GM10847 (cell line): ENCODE results near the gene CARD6.

Experiments used
- POLR2A ChIP-seq: IDR thresholded peaks from 2 replicates; pipeline ENCODE4 v1.6.1; 2011; ENCODE audit not compliant: insufficient read length; ENCODE audit errors: extremely low read depth

CARD6 gene, protein sequence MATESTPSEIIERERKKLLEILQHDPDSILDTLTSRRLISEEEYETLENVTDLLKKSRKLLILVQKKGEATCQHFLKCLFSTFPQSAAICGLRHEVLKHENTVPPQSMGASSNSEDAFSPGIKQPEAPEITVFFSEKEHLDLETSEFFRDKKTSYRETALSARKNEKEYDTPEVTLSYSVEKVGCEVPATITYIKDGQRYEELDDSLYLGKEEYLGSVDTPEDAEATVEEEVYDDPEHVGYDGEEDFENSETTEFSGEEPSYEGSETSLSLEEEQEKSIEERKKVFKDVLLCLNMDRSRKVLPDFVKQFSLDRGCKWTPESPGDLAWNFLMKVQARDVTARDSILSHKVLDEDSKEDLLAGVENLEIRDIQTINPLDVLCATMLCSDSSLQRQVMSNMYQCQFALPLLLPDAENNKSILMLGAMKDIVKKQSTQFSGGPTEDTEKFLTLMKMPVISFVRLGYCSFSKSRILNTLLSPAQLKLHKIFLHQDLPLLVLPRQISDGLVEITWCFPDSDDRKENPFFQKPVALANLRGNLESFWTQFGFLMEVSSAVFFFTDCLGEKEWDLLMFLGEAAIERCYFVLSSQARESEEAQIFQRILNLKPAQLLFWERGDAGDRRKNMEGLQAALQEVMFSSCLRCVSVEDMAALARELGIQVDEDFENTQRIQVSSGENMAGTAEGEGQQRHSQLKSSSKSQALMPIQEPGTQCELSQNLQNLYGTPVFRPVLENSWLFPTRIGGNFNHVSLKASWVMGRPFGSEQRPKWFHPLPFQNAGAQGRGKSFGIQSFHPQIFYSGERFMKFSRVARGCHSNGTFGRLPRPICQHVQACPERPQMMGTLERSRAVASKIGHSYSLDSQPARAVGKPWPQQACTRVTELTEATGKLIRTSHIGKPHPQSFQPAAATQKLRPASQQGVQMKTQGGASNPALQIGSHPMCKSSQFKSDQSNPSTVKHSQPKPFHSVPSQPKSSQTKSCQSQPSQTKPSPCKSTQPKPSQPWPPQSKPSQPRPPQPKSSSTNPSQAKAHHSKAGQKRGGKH

GRCh38 chr5:40841068-40841805 is at the start of gene CARD6:
CARD6 (plus strand) TSS chr5:40841367; CDS start chr5:40841383, 16 bp downstream.
- no peak for TF ChIP-seq POLR2A

- TF ChIP-seq POLR2A: no peak
These were observed 49.4 kb upstream of the CARD6 start for GRCh38 chr5:40791715-40792139.

- TF ChIP-seq POLR2A: no peak
These were observed 44.7 kb upstream of the CARD6 start for GRCh38 chr5:40796487-40796889.

DNA sequence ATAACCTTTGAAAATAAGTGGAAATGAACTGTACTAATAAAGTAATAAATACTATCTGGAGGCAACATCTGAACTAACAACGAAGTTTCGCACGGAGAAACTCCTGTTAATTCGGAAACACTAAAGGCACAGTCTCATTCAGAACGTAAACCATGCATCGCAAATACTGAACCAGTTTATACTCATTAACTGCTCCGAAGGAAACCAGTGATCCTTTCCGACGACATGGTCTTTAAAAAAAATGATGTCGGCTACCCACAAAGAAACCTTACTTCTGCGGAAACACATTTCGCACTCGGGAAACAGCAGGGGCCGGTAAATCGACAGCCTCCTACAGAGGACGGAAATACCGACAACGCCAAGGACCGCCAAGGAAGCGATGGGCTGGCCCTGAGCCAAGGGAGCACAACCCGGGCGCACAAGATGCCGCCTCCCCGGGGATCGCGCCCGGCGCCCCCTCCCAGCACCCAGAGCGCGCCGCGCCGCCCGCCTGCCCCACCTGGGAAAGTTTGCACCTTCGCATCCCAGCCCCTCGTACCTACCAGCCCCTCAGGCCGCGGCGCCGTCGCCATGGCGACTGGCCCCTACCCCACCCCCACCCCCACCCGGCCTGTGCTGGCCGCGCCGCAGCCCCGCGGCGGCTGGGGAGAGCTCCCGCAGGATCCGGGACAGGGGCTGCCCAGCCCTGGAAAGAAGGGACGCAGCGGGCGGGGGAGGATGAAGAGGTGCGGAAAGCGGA is 43.7 kb upstream of the CARD6 start:
- TF ChIP-seq POLR2A: no peak

DNA sequence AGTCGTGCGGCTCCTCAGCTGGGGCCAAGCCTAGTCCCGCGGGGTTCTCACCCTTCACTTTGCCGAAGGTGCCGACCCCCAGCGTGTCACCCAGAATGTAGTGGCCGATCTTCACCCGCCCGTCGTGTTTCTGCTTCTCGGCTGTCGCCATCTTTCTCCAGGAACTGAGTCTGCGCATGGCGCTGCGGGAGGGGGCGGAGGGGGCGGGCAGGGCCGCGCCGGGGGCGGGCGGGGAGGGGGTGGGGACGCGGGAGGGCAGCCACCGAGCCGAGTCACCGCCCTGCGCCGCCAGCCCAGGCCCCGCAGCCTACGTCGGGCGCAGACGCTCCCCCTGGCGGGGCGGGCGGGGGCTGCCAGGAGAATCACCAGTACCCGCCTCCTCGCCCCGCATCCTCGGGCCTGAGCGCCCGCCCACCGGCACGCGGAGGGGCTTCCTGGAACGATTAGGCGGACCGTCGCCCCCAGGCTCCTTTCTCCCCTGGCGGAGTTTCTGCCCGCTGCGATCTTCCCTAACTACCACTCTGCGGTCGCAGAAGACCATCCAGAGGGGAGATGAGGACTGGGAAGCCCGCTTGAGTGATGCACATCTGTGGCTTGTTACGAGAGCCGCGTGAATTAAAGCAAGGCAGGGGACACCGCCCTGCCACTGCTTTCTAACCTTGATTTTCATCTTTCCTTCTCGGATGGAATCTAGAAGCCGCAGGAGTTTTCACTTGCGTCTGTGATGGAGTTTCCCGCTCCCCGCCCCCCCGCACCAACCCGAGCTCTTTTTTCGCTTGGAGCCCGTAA is 43.0 kb upstream of the CARD6 start, which contains the start of gene PRKAA1:
Gene PRKAA1 (minus strand): TSS at position 363 of the 789 bp plus-strand sequence. CDS start 185 bp downstream, at position 178.
- TF ChIP-seq POLR2A: peak; percentile 56

DNA sequence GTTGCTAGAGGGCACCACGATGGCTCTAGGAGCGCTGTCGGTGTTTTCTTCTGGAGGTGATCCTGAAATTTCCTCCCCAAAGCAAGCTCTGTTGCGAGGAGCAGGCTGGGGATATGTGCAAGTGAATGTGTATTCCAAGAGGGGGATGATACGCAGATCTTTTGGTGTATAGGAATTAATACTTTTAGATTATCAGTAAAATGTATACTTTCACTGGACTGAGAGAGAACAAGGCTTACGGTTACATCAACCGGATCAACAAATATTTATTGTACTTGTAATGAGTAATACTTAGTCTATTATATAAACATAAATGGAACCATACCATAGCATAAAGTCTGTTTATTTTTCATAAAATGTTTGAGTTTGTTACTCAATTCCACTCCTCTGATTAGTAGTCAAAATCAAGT is 42.4 kb upstream of the CARD6 start:
- TF ChIP-seq POLR2A: no peak

GRCh38 chr5:40799258-40799657 is 41.9 kb upstream of the CARD6 start:
- no peak for TF ChIP-seq POLR2A

DNA sequence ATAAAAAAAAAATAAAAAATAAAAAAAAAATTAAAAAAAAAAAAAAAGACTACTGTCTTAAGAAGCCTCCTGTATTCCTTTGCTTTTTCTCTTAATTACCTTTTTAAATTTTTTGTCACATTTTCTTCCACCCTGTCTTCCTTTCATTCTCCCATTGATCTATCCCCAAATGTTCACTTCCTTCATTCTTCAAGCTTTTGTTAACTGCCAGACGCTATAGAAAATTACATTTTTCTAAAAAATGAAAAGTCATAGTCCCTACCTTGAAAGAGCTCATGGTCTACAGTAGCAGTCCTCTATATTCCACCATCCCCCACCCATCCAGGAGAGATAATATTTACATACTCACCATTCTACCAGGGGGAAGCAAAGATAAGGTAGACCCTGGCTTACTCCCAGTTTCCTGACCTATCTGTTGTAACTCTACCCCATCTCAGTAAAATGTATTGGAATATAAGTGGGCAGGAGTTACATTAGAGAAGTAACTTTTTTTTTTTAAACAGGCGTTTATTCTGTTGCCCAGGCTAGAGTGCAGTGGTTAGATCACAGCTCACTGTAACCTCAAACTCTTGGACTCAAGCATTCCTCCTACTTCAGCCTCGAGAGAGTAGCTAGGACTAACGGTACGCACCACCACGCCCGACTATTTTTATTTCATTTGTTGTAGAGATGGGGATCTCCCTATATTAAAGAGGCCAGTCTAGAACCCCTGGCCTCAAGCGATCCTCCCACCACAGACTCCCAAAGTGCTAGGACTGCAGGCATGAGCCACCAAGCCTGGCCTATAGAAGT is 39.2 kb upstream of the CARD6 start:
- TF ChIP-seq POLR2A: no peak

- no peak for TF ChIP-seq POLR2A
These were observed 29.0 kb upstream of the CARD6 start for GRCh38 chr5:40812125-40812524.

GRCh38 chr5:40813698-40814281 is 27.4 kb upstream of the CARD6 start:
- no peak for TF ChIP-seq POLR2A

DNA sequence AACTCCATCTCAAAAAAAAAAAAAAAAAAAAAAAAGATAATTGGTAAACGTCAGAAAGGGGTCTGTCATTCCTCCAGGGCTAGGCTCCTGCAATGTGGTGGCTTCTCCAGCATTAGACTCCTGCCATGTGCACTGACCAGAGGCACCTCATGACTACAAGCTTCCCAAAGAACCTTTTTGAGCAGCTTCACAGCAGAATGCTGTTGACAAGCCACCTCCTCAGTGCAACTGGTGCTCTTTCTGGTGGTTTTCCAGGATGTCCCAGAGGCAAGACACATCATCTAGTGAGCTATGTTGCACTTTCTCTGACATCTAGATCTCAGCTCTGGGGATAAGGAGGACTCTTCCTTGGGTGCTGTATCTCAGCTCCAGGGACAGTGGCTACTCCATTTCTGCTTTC is 17.7 kb upstream of the CARD6 start:
- TF ChIP-seq POLR2A: no peak

- TF ChIP-seq POLR2A: no peak
These were observed 14.5 kb upstream of the CARD6 start for GRCh38 chr5:40826489-40827187.
